Measurements from ENCODE around the gene KCNT2.

DNA sequence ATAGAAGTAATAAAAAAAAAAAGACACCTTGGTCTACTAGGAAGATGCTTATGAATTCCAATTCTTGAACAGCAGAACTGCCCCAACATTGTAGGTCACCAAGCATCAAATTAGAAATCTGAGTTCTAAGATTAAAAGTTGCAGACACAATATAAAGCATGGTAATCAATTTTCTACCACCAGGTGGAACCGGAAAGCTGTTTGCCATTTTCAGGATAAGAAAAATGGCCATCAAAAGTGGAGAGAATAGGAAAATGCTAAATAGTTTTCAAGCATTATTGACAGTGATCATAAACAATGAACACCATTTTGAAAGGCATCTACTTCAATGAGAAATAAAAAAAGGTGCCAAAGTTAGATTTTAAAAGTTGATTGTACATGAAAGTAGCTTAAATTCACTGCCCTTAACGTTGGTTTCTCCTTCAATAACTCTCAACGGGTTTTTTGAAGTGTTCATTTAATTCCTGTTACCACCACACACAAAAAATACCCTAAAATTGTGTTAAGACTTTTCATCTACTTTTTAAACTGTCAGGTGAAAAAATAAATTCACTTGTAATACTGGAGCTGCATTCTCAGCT, 252.9 kb downstream of the KCNT2 start:
- TF ChIP-seq, protein P1, sequence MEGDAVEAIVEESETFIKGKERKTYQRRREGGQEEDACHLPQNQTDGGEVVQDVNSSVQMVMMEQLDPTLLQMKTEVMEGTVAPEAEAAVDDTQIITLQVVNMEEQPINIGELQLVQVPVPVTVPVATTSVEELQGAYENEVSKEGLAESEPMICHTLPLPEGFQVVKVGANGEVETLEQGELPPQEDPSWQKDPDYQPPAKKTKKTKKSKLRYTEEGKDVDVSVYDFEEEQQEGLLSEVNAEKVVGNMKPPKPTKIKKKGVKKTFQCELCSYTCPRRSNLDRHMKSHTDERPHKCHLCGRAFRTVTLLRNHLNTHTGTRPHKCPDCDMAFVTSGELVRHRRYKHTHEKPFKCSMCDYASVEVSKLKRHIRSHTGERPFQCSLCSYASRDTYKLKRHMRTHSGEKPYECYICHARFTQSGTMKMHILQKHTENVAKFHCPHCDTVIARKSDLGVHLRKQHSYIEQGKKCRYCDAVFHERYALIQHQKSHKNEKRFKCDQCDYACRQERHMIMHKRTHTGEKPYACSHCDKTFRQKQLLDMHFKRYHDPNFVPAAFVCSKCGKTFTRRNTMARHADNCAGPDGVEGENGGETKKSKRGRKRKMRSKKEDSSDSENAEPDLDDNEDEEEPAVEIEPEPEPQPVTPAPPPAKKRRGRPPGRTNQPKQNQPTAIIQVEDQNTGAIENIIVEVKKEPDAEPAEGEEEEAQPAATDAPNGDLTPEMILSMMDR (IDR thresholded peaks at IDR 0.05) = peak; percentile 44
- no peak for TF ChIP-seq EZH2phosphoT487 (IDR thresholded peaks at IDR 0.05)
- TF ChIP-seq EZH2 (IDR thresholded peaks at IDR 0.05) = no peak

All from neural progenitor cell (in vitro differentiated cells).